ENCODE data around the gene MGMT.

- TF ChIP-seq CTCF (IDR thresholded peaks at IDR 0.05) (no peak), POLR2A (IDR thresholded peaks at IDR 0.05) (no peak)
Measured at GRCh38 chr10:129702605-129703004, 235.6 kb downstream of the MGMT start.
